DND-41 (cell line): Measurements from ENCODE around the gene NDRG3.

Experiments
- ATAC-seq: fragments of 200-7000 bp; cut with Tn5 transposase; 3 replicates; pipeline ENCODE4 v1.9.1; 2021; ENCODE audit warnings: low read depth; ENCODE audit not compliant: insufficient read depth
- DNase-seq: peaks from one replicate; pipeline ENCODE4 v3.0.0-alpha.2; 2020
- H2AFZ ChIP-seq: 2 replicates; pipeline ENCODE4 v1.6.0; 2012; ENCODE audit warnings: low read depth, low read length
- H3K27ac ChIP-seq: 2 replicates; pipeline ENCODE4 v1.5.1; 2012; ENCODE audit warnings: low read length, inconsistent platforms
- H3K27me3 ChIP-seq: fragments of 200-600 bp; sonication (generic); 2 replicates; pipeline ENCODE4 v1.6.0; 2012; ENCODE audit warnings: low read length, mild to moderate bottlenecking, inconsistent platforms; ENCODE audit not compliant: insufficient read depth, poor library complexity
- H3K36me3 ChIP-seq: 2 replicates; pipeline ENCODE4 v1.5.1; 2012; ENCODE audit warnings: low read length, inconsistent platforms; ENCODE audit not compliant: insufficient read depth
- H3K4me1 ChIP-seq: 2 replicates; pipeline ENCODE4 v1.5.1; 2012; ENCODE audit warnings: mild to moderate bottlenecking, low read length; ENCODE audit not compliant: insufficient read depth
- H3K4me2 ChIP-seq: 2 replicates; pipeline ENCODE4 v1.6.0; 2012; ENCODE audit warnings: mild to moderate bottlenecking, moderate library complexity, low read length, inconsistent platforms; ENCODE audit not compliant: insufficient read depth
- H3K4me3 ChIP-seq, 2 experiments: fragments of 200-600 bp in 1 of 2; shearing (Covaris generic) in 1 of 2; 2 replicates each; pipeline ENCODE4 v1.5.1; 2012 to 2016; ENCODE audit warnings: inconsistent platforms in 2 of 2, low read length in 2 of 2, mild to moderate bottlenecking in 2 of 2, low read depth in 1 of 2, moderate library complexity in 1 of 2
- H3K79me2 ChIP-seq: 2 replicates; pipeline ENCODE4 v1.6.0; 2012; ENCODE audit warnings: low read length, inconsistent platforms; ENCODE audit not compliant: insufficient read depth
- H3K9ac ChIP-seq: 2 replicates; pipeline ENCODE4 v1.6.0; 2012; ENCODE audit warnings: low read depth, mild to moderate bottlenecking, inconsistent platforms, low read length, moderate library complexity
- H3K9me3 ChIP-seq: 2 replicates; pipeline ENCODE4 v1.5.1; 2012; ENCODE audit warnings: low read length, moderate library complexity, mild to moderate bottlenecking, inconsistent platforms; ENCODE audit not compliant: insufficient read depth, severe bottlenecking
- H4K20me1 ChIP-seq: 2 replicates; pipeline ENCODE4 v1.6.0; 2012; ENCODE audit warnings: low read length; ENCODE audit not compliant: insufficient read depth
- CTCF ChIP-seq: IDR thresholded peaks from 2 replicates; pipeline ENCODE4 v1.5.1; 2012; ENCODE audit warnings: borderline replicate concordance, low read length, moderate library complexity, mild to moderate bottlenecking; ENCODE audit not compliant: poor library complexity, severe bottlenecking; ENCODE audit errors: extremely low read depth
- EZH2 ChIP-seq: IDR thresholded peaks from 3 replicates; pipeline ENCODE4 v1.6.1; 2012; ENCODE audit warnings: borderline replicate concordance, low read depth, mild to moderate bottlenecking, moderate library complexity, low read length, inconsistent platforms; ENCODE audit not compliant: severe bottlenecking

NDRG3 gene

DNA sequence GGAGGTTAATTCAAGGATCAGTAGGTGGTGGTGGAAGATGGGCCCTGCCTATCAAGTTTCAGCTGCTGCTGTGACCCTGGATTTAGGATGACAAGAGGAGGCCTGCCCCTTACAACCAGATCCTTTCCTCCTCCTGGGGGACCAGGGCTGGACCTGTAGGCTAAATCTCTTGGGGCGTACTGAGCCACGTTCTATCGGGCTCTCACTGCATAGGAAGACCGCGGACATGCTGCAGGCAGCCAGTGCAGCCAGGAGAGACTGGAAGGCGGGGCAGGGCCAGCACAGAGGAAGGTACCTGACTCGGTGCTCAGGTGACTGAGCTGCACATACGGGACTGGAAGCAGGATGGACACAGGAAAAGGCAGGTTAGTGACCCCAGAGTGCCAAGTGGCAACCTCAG lies 91.4 kb downstream of the NDRG3 start:
- Histone ChIP-seq H3K9me3 (no peaks in the 10 kb centered on the region), H3K36me3 (peaks cover 30% of the 10 kb centered on the region), H3K4me1 (peaks cover 18% of the 10 kb centered on the region), H3K27ac (no peak overlapping the region), H2AFZ (no peak overlapping the region), H4K20me1 (no peaks in the 10 kb centered on the region), H3K9ac (no peak overlapping the region), H3K27me3 (no peaks in the 10 kb centered on the region), H3K4me3 (no peak overlapping the region), H3K4me2 (no peak overlapping the region), H3K79me2 (no peaks in the 10 kb centered on the region)
- ATAC-seq (no peak), DNase-seq (no peak)
- no peak for TF ChIP-seq EZH2
- no peak for TF ChIP-seq CTCF

GRCh38 chr20:36653456-36653855 lies 92.4 kb downstream of the NDRG3 start:
- DNase-seq = no peak
- no peak for ATAC-seq
- H3K4me3 ChIP-seq = no peak overlapping the region
- no peaks in the 10 kb centered on the region for H4K20me1 ChIP-seq
- no peaks in the 10 kb centered on the region for H3K79me2 ChIP-seq
- H3K4me2 ChIP-seq = no peak overlapping the region
- no peaks in the 10 kb centered on the region for H3K9me3 ChIP-seq
- H3K4me1 ChIP-seq = peaks cover 9% of the 10 kb centered on the region
- H3K36me3 ChIP-seq = peaks cover 30% of the 10 kb centered on the region
- TF ChIP-seq EZH2 (no peak), CTCF (no peak)
- no peaks in the 10 kb centered on the region for H3K27me3 ChIP-seq
- H3K9ac ChIP-seq = no peak overlapping the region
- no peak overlapping the region for H2AFZ ChIP-seq
- H3K27ac ChIP-seq = no peak overlapping the region

DNA sequence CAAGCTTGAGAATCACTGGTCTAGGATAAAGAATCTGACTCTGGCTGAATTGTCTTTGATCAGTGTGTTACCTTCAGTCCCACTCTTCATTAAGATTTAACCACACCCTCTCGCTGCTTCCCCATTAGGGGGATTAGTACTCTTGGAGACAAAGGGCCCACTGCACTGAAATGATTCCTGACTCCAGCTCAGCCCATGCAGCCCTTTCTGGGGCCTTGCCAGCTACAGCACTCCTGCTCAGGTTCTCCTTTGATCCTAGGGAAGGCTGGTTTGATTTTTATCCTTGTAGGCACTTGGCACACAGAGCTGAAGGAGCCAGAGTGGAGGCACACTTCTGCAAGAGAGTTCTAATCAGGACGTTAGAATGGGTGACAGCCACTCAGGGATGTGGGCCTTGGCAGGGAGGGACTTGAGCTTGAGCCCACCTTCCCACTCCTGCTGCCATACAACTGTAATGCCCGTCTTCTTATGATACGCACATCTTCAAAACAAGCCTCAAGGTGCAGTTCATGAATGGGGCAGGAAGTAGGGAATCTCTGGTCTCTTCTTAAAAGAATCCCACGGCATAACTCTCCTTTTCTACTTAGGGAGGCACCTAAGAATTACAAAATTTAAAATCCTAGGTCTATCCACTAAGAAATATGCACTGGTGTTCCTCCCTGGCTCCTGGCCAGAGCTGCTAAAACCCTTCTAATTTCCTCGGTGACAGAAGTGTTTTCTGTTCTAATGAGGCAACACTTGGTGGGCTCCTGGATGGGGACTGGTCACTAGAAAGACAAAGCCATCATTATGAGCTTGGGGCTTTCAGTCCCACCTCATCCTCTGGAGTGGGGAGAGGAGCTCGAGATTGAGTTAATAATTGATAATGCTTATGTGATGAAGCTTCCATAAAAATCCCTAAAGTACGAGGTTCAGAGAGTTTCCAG lies 98.4 kb downstream of the NDRG3 start:
- no peaks in the 10 kb centered on the region for H3K79me2 ChIP-seq
- ATAC-seq (no peak), DNase-seq (no peak)
- no peak overlapping the region for H3K4me3 ChIP-seq
- no peak overlapping the region for H3K4me2 ChIP-seq
- no peak overlapping the region for H2AFZ ChIP-seq
- TF ChIP-seq CTCF = no peak
- TF ChIP-seq EZH2 = no peak
- H4K20me1 ChIP-seq = no peaks in the 10 kb centered on the region
- peak overlapping the region; percentile 3; the same call in 1 of the 2 replicates for H3K27ac ChIP-seq
- H3K36me3 ChIP-seq = no peaks in the 10 kb centered on the region
- no peak overlapping the region for H3K9ac ChIP-seq
- no peaks in the 10 kb centered on the region for H3K9me3 ChIP-seq
- no peaks in the 10 kb centered on the region for H3K27me3 ChIP-seq
- peaks cover 28% of the 10 kb centered on the region for H3K4me1 ChIP-seq
